ENCODE data around the gene SFTPD. TPM values are rescaled to one million over a fixed set of nuclear protein-coding genes. Genes with fewer than 3 reads are reported as not detected.
A peak's percentile ranks its signal among the peaks of the same experiment; 100 is the strongest.
"Not testable (repeated sequence)": the region's sequence is repeated elsewhere in the genome, so short reads cannot be mapped to it uniquely, and the experiment has no call there.

The SFTPD gene
- total and polyA plus RNA-seq, 2 experiments from 2014 or later: 0.15 to 0.73 TPM

GRCh38 chr10:79898597-79899325, 50.1 kb downstream of the SFTPD start:
- Histone ChIP-seq H3K36me3 (no peaks in the 10 kb centered on the region), H3K4me1 (ENCODE audit: low read depth) (no peaks in the 10 kb centered on the region), H3K27me3 (peaks cover 8% of the 10 kb centered on the region), H3K4me3 (no peak overlapping the region), H3K27ac (no peak overlapping the region), H3K9me3 (ENCODE audit: low read depth) (no peaks in the 10 kb centered on the region)
- no peak for DNase-seq (ENCODE audit: low read depth in 1 of 2, low spot score in 1 of 2)
- no peak for TF ChIP-seq CTCF (IDR thresholded peaks at IDR 0.05; ENCODE audit: low read depth, low read length)

GRCh38 chr10:79892896-79893295, 56.0 kb downstream of the SFTPD start:
- H3K36me3 ChIP-seq; H3K27me3 ChIP-seq; H3K4me1 ChIP-seq (ENCODE audit: low read depth); H3K27ac ChIP-seq; H3K9me3 ChIP-seq (ENCODE audit: low read depth); H3K4me3 ChIP-seq; DNase-seq (ENCODE audit: low read depth in 1 of 2, low spot score in 1 of 2): not testable (repeated sequence)

- no peak for DNase-seq (ENCODE audit: low read depth in 1 of 2, low spot score in 1 of 2)
- H3K36me3 ChIP-seq: no peaks in the 10 kb centered on the region
- H3K4me1 ChIP-seq (ENCODE audit: low read depth): no peaks in the 10 kb centered on the region
- H3K9me3 ChIP-seq (ENCODE audit: low read depth): no peaks in the 10 kb centered on the region
- no peak for TF ChIP-seq CTCF (IDR thresholded peaks at IDR 0.05; ENCODE audit: low read depth, low read length)
- H3K4me3 ChIP-seq: no peak overlapping the region
- no peak overlapping the region for H3K27ac ChIP-seq
- no peaks in the 10 kb centered on the region for H3K27me3 ChIP-seq
Observed at GRCh38 chr10:79890469-79890868, 58.4 kb downstream of the SFTPD start.

- H3K9me3 ChIP-seq (ENCODE audit: low read depth); H3K36me3 ChIP-seq; H3K27ac ChIP-seq; H3K4me3 ChIP-seq; H3K4me1 ChIP-seq (ENCODE audit: low read depth); H3K27me3 ChIP-seq: not testable (repeated sequence)
- DNase-seq (ENCODE audit: low read depth in 1 of 2, low spot score in 1 of 2): peak in 1 of 2 donors; percentile 28
Observed at GRCh38 chr10:79888984-79889383, 59.9 kb downstream of the SFTPD start.

Other genes starting within 250 kb of the SFTPD start
- 2.1 TPM in 2 replicates for gene NUTM2B, start 245.9 kb downstream of the SFTPD start, total RNA-seq
- gene NUTM2B, start 245.9 kb downstream of the SFTPD start, polyA plus RNA-seq: 0.15 TPM in 1 of 2 replicates, not detected in the other
- 0.07 TPM in 1 of 2 replicates, not detected in the other for gene NUTM2E, start 122.4 kb downstream of the SFTPD start, total RNA-seq
- not detected in 2 replicates for gene NUTM2E, start 122.4 kb downstream of the SFTPD start, polyA plus RNA-seq
- 8.6 and 10.8 TPM in 2 replicates for gene TMEM254, start 129.6 kb upstream of the SFTPD start, total RNA-seq
- 17.0 and 18.6 TPM in 2 replicates for gene TMEM254, start 129.6 kb upstream of the SFTPD start, polyA plus RNA-seq
- not detected in 2 replicates for gene PLAC9, start 183.6 kb upstream of the SFTPD start, total RNA-seq
- 1.4 and 1.9 TPM in 2 replicates for gene PLAC9, start 183.6 kb upstream of the SFTPD start, polyA plus RNA-seq

Measured in cardiac muscle cell (in vitro differentiated cells and primary cell).